GM12891 (cell line): ENCODE data around the gene SH3TC2.

ENCODE experiments used
- PAX5 ChIP-seq: IDR thresholded peaks from 2 replicates; pipeline ENCODE4 v1.6.1; 2011; ENCODE audit warnings: low read length, moderate library complexity, mild to moderate bottlenecking; ENCODE audit not compliant: insufficient read depth, severe bottlenecking
- POLR2AphosphoS5 ChIP-seq: IDR thresholded peaks from 2 replicates; pipeline ENCODE4 v1.6.1; 2011; ENCODE audit warnings: low read depth, low read length, control low read depth

GRCh38 chr5:148979083-148979723 is 83.7 kb downstream of the SH3TC2 start:
- TF ChIP-seq PAX5 (no peak), POLR2AphosphoS5 (no peak)
